GM21423 (cell line): ENCODE measurements around the gene SH3TC2.

Experiments
- ATAC-seq: cut with Tn5 transposase; IDR thresholded peaks from one replicate; pipeline ENCODE4 v1.9.1; 2021; ENCODE audit warnings: mild to moderate bottlenecking, moderate library complexity; ENCODE audit not compliant: unreplicated experiment

The SH3TC2 gene

GRCh38 chr5:148974642-148975327, 88.1 kb downstream of the SH3TC2 start:
- no peak for ATAC-seq

- no peak for ATAC-seq
Measured at GRCh38 chr5:148973455-148973854, 89.4 kb downstream of the SH3TC2 start.

DNA sequence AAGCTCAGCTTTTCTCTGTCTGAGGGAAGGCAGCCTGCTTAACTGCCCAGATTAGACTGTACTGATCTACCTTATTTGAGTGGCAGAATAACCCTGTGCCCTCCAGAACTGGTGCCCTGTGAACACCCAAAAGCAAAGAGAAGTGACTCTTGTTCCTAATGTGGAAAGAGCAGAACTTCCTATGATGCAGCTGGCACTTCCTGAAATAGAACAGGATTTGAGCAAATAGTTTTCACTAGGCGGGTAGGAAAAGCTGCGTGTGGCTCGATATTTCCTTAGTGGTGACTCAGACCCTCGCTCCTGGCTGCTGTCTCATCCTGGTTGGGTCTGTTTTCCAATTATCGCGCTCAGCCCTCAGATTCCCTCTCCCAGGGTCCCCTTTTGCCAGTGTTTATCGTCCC, 89.9 kb downstream of the SH3TC2 start:
- no peak for ATAC-seq

DNA sequence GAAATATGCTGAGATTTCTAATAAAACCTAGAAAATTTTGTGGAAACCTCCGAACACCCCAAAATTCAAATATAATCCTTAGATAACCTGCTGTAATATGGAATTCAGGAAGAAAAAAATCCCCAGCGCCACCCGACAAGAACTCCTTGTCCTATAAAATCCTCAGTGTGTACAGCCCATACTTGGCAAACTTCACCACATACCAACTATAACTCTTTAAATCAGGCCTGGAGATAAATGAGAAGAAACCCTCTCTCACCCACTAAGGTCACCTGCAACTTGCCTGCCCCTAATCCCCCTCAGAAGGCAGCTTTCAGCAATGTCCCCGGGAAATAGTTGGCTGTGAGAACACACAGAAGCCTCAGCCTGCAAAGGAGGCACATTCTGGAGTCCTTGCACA, 90.5 kb downstream of the SH3TC2 start:
- ATAC-seq = no peak

DNA sequence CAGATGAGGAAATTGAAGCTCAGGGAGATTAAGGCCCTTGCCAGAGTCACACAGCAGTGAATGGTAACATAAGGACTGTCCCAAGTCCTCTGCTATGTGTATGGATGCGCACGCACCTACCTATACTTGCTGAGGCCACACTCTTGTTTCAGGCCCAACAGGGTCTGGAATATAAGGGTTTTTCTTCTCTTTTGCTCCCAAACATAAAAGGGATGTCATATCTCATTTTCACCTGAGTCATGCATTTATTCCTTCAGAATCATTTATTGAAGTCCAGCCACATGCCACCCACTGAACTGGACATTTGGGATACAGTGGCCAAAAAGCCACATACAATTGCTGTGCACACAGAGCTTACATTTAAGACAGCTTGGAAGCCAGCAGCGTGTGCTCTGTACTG, 92.0 kb downstream of the SH3TC2 start:
- ATAC-seq = no peak

DNA sequence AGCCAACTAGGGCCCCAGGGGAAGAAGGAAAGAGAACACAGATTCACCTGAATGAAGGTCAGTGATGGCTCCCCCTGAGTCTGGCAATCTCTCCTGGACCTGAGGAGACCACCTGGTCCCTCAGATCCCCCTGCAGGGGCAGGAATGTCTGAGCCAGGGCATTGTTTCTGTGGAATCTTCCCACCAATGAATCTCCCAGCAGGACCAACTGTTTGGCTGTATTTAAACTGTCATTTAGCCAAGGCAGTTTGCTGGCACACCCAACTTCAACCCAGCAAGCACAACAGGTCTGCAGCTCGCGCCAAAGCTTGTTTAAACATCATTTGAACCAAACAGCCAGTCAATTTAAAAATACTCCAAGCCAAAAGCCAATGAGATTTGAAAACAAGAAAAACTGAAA, 92.6 kb downstream of the SH3TC2 start:
- no peak for ATAC-seq

GRCh38 chr5:148969291-148969690, 93.6 kb downstream of the SH3TC2 start:
- no peak for ATAC-seq

GRCh38 chr5:148968311-148968710, 94.6 kb downstream of the SH3TC2 start:
- no peak for ATAC-seq

GRCh38 chr5:148967783-148968182, 95.1 kb downstream of the SH3TC2 start:
- ATAC-seq = no peak

DNA sequence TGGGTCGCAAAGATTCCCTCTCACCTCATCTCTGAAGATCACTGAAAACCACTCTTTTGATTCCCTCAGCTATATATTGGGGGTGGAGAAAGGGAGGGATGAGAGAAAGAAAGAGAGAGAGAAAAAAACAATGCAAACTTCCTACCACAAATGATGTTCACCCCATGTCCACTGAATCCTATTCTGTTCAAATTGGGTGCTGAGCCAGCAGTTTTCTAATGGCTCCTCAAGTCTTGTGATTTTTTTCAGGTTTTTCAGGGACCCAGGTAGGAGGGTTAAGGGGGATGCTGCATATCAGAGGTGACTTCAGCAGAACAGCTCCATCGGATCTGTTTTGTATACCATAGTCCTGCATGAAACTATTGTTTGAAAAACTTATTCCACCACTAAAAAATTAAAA, 95.9 kb downstream of the SH3TC2 start:
- no peak for ATAC-seq

DNA sequence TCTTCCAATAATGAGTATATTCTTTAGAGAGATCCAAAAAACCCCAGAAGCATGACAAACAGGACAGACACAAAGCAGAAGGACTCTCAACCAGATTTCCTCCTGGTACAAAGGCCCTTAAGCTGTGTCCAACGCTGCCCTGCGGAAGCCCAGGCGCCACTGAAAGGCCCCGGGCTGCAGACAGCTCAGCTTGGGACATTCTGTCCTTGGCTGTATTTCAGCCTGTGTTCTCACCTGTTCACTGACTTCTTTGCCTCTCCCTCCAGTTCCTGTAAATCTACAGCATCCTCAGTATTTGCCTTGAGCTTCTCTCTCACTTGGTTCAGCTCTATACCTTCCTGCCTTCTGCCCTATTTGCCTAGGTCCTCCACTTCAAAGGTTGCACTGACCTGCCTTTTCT, 96.5 kb downstream of the SH3TC2 start:
- ATAC-seq = no peak

DNA sequence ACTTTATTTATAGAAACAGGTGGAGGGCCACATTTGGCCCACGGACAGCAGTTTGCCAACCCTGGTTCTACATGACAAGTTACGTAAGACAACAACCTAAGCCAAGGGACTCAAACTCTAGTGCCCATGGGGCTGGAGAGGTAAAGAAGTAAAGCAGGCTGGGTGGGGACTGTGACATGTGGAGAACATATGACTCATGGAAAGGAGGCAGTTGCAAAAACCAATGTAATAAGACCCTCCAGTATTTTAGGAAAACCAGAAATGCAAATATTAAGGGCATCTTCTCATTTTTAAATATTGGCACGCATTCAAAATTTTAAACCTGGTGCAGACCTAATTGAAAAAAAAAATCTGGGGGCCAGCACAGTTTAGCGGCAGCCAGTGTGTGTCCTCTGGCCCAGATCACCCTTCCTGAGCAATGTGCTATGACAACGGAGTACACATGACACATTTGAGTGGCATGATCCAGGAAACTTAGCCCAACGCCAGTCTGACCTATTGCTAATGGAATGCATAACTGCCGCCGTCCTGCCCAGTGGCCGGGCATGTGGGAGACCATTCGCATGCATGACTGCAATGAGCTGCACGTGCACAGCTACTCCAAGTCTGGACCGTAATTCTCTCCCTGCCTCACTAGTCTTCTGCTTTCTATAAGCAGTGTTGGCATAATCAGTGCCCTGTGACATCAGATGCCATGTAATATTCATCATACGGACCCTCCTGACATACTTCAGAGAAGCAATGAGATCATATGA, 97.2 kb downstream of the SH3TC2 start:
- ATAC-seq = no peak

GRCh38 chr5:148963664-148964063, 99.2 kb downstream of the SH3TC2 start:
- peak; percentile 68 for ATAC-seq

- no peak for ATAC-seq
Measured at GRCh38 chr5:148962761-148963324, 100.0 kb downstream of the SH3TC2 start.

DNA sequence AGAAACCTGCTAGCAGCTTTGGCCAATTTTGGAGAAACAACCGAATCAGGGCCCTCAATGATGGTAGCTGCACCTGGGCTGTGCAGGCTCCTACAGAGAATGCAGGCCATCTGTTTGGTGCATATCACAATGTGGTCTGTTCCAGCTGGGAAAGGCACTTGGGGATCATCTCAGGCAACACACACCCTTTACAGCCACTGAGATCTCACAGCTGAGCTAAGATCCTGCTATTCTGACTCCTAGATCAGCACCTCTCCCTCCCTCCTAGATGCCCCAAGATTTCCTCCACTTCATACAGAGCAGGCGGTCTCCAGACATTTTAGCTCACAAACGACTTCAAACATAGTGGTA, 100.7 kb downstream of the SH3TC2 start:
- ATAC-seq = no peak

GRCh38 chr5:148961261-148962199, 101.3 kb downstream of the SH3TC2 start:
- no peak for ATAC-seq

DNA sequence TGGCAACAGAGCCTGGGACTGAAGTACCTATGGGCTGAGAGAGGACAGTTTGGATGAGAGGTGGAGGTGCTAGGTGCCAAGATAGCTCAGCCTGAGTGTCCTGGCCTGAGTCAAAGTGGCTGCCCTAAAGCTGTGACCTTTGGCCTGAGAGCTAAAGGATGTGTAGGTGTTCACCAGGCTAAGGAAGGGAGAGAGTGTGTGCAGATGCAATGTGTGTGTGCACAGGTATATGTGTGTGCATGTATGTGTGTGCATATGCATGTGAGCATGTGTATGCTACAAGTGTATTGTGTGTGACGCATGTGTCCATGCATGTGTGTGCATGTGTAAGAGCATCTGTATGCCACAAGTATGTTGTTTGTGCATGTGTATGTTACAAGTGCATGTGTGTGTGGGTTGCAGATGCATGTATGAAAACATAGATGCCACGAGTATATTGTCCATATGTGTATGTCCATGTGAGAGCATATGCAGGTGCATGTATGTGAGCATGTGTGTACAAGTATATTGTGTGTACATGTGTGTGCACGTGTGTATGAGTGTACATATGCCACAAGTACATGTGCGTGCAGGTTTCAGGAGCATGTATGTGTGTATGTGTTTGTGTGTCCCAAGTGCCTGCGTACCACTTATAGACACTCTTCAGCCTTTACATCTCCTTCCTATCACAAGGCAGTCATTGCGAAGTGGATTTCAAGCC, 102.6 kb downstream of the SH3TC2 start:
- no peak for ATAC-seq

DNA sequence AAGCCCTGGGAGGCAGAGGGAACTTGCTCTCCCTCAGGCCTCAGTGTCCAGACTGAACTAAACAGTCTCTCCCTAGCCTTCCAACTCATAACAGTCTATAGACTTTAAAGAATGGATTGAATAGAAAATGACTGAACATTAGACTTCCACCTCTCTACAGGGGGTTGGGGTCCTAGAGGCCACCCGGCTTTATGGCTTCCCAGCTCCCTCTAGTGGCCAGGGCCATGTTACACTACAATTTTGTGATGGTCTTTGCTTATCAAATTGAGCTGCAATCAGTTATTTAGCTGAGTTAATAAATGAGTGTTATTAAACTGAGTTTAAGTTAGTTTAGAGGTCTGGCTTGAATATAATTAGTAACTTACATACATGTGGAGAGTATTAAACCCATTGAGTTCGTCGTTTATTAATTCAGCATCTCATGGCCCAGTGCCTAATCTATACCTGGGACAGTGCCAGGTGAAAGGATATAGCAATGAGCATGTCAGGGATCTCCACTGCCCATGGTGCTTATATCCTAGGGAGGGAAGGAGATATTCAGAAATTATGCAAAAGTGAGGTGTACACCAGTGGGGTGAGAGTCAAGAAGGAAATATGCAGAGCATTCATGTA, 105.2 kb downstream of the SH3TC2 start:
- no peak for ATAC-seq

DNA sequence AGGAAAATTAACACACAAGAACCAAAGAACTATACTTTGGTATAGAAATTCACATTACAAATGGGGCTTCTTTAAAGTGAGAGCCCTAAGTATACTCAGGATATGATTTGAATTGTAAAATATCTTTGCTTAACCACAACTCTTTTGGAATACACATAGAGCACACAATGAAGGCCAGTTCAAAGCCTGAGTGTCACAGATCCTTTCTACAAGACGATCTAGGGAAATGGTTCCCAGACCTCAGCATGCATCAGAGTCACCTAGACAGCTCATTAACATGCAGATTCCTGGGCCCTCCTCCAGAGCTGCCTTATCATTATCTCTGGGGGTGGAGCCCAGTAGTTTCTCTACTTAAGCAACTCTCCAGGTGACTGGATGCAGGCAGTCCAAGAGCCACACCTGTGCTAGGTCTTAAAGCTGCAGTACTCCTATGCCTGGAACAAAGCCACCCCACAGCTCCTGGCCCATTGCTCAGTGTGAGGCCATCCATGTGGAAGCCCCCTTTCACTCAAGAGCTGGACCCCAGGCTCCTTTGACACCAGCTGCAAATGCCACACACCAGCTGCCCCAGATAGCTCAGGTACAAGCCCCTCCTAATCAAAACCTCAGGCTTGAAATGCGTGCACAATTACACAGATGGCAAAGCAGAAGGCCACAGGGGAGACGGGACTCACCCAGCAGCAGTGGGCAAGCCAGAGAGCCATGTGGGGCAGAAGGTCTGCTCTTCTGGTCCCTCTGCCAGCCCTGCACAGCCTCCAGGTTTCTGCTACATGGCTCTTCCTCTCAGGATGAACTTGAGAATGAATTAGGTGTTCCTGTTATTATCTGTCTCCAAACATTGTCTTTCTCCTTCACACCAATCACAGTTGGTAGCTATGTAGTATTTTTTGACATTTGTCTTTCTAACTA, 106.1 kb downstream of the SH3TC2 start:
- ATAC-seq = no peak
